ENCODE measurements around the gene SIK2. TPM values are rescaled to one million over a fixed set of nuclear protein-coding genes. Genes with fewer than 3 reads are reported as not detected.

SIK2 gene
- total RNA-seq, 1 donor from 2014 or later = 14.3 TPM

DNA sequence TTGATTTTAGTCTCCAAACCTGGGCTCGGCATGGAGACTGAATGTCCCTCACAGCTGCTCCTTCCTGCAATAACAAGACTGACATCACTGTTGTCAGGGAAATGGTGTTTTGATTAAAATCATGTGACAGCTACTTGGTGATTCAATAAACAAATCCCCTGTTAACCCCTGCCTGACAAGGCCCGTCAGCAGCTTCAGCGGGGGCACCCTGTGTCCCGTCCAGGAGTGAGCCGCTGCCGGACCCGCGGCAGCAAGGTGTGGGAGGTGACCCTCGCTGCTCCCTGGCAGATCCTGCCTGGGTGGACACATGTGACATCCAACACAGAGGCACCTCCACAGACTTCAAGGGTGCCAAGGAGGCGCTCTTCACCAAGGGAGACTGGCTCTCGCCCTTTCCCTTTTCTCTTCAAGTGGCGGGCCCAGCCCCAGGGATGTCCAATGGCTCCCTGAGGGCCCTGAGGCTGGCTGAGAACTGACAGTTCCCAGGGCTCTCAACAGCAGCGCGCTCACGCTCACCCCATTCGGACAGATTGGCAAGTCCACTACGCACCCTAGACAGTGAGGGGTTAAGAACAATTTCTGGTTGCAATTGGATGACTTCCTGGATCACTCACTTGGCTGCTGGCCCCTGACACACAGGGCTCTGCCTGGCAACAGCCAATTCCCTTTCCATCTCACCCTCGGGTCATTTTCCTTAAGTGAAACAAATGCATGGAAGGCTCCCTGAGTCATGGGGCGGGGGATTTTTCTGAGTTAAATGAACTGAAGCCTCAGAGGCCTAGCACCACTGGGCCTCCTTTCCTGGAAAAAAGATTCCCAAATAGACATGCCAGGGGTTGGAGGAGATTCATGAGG, 133.2 kb downstream of the SIK2 start:
- Histone ChIP-seq H3K9ac (ENCODE audit: low read length) (peak overlapping the region; percentile 92), H3K9me3 (ENCODE audit: insufficient read depth, low read depth, low read length) (no peaks in the 10 kb centered on the region), H4K20me1 (ENCODE audit: insufficient read depth, low read length) (no peaks in the 10 kb centered on the region), H3K36me3 (ENCODE audit: insufficient read depth, low read length) (peaks cover 11% of the 10 kb centered on the region), H3K4me1 (ENCODE audit: insufficient read depth, low read length) (peaks cover 51% of the 10 kb centered on the region), H3K79me2 (ENCODE audit: insufficient read depth, low read length) (no peaks in the 10 kb centered on the region), H3K4me2 (ENCODE audit: low read length) (peak overlapping the region; percentile 81), H3K27ac (ENCODE audit: low read depth, low read length) (peak overlapping the region; percentile 99), H2AFZ (ENCODE audit: low read depth, low read length) (peak overlapping the region; percentile 50), H3K4me3 (ENCODE audit: insufficient read depth, low read depth, low read length) (peak overlapping the region; percentile 45), H3K27me3 (ENCODE audit: insufficient read depth, low read length) (no peaks in the 10 kb centered on the region)
- FAIRE-seq (peak; percentile 96), DNase-seq (ENCODE audit: low read depth) (peak; percentile 98)
- H3K27me3 Mint-ChIP-seq (ENCODE audit: low read depth, unreplicated experiment) = no peaks in the 10 kb centered on the region
- H3K36me3 Mint-ChIP-seq (ENCODE audit: low read depth, unreplicated experiment) = peaks cover 2% of the 10 kb centered on the region
- H3K4me3 Mint-ChIP-seq (ENCODE audit: unreplicated experiment) = peak overlapping the region; percentile 54
- peaks cover 41% of the 10 kb centered on the region for H3K4me1 Mint-ChIP-seq (ENCODE audit: low read depth, unreplicated experiment)
- H3K9me3 Mint-ChIP-seq (ENCODE audit: unreplicated experiment) = no peaks in the 10 kb centered on the region
- H3K27ac Mint-ChIP-seq (ENCODE audit: unreplicated experiment) = peak overlapping the region; percentile 95
- TF ChIP-seq, protein P1, sequence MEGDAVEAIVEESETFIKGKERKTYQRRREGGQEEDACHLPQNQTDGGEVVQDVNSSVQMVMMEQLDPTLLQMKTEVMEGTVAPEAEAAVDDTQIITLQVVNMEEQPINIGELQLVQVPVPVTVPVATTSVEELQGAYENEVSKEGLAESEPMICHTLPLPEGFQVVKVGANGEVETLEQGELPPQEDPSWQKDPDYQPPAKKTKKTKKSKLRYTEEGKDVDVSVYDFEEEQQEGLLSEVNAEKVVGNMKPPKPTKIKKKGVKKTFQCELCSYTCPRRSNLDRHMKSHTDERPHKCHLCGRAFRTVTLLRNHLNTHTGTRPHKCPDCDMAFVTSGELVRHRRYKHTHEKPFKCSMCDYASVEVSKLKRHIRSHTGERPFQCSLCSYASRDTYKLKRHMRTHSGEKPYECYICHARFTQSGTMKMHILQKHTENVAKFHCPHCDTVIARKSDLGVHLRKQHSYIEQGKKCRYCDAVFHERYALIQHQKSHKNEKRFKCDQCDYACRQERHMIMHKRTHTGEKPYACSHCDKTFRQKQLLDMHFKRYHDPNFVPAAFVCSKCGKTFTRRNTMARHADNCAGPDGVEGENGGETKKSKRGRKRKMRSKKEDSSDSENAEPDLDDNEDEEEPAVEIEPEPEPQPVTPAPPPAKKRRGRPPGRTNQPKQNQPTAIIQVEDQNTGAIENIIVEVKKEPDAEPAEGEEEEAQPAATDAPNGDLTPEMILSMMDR (IDR thresholded peaks at IDR 0.05; ENCODE audit: insufficient read depth, low read depth, low read length) = no peak
- no peak for TF ChIP-seq EZH2 (IDR thresholded peaks at IDR 0.05; ENCODE audit: insufficient read depth, low read length)

DNA sequence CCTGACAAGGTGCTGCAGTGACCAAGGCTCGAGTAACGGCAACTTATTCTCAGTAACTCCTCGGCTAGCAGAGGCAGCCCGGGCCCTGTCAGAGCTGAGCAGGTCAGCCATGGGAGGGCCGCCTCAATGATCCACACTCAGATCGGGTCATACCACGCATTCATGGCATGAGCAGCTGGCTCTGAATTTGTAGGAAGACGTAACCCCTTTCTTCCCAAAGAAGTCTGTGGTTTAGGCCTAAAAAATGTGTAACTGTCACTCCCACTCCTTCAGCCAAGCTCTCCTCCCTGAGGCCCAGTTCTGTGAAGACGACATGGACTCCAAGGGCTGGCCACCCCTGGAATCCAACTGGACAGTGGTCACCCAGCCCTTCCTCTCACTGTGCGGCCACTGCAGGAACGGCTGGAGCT, 133.9 kb downstream of the SIK2 start:
- Histone ChIP-seq H3K9ac (ENCODE audit: low read length) (peak overlapping the region; percentile 92), H4K20me1 (ENCODE audit: insufficient read depth, low read length) (no peaks in the 10 kb centered on the region), H3K4me1 (ENCODE audit: insufficient read depth, low read length) (peaks cover 46% of the 10 kb centered on the region), H3K79me2 (ENCODE audit: insufficient read depth, low read length) (no peaks in the 10 kb centered on the region), H2AFZ (ENCODE audit: low read depth, low read length) (peak overlapping the region; percentile 50), H3K36me3 (ENCODE audit: insufficient read depth, low read length) (peaks cover 15% of the 10 kb centered on the region), H3K27me3 (ENCODE audit: insufficient read depth, low read length) (no peaks in the 10 kb centered on the region), H3K27ac (ENCODE audit: low read depth, low read length) (peak overlapping the region; percentile 99), H3K4me2 (ENCODE audit: low read length) (peak overlapping the region; percentile 81), H3K9me3 (ENCODE audit: insufficient read depth, low read depth, low read length) (no peaks in the 10 kb centered on the region), H3K4me3 (ENCODE audit: insufficient read depth, low read depth, low read length) (no peak overlapping the region)
- peaks cover 40% of the 10 kb centered on the region for H3K4me1 Mint-ChIP-seq (ENCODE audit: low read depth, unreplicated experiment)
- no peak overlapping the region for H3K4me3 Mint-ChIP-seq (ENCODE audit: unreplicated experiment)
- H3K27ac Mint-ChIP-seq (ENCODE audit: unreplicated experiment) = peak overlapping the region; percentile 95
- H3K9me3 Mint-ChIP-seq (ENCODE audit: unreplicated experiment) = no peaks in the 10 kb centered on the region
- DNase-seq (ENCODE audit: low read depth) = peak; percentile 87
- no peak for TF ChIP-seq EZH2 (IDR thresholded peaks at IDR 0.05; ENCODE audit: insufficient read depth, low read length)
- TF ChIP-seq, protein P1 (IDR thresholded peaks at IDR 0.05; ENCODE audit: insufficient read depth, low read depth, low read length) = no peak
- no peak for FAIRE-seq
- H3K36me3 Mint-ChIP-seq (ENCODE audit: low read depth, unreplicated experiment) = peaks cover 4% of the 10 kb centered on the region
- H3K27me3 Mint-ChIP-seq (ENCODE audit: low read depth, unreplicated experiment) = no peaks in the 10 kb centered on the region
